Activated T-helper 1 cell treated with anti-CD3 and anti-CD28 coated beads, Interleukin-2, amount 50 U/mL, for 16 hours (primary cell): ENCODE data around the gene BTBD3.

Experiments
- DNase-seq, 2 donors: peaks; one replicate each; pipeline ENCODE4 v3.0.0-alpha.2; 2020; ENCODE audit warnings: low read depth in 1 of 2, low spot score in 1 of 2

The BTBD3 gene

GRCh38 chr20:11965602-11966001 is 47.9 kb downstream of the BTBD3 start:
- DNase-seq: no peak

- DNase-seq: no peak
Observed at GRCh38 chr20:11966186-11966585, 48.5 kb downstream of the BTBD3 start.

- no peak for DNase-seq
Observed at GRCh38 chr20:11970243-11970836, 52.6 kb downstream of the BTBD3 start.

- DNase-seq: no peak
Observed at GRCh38 chr20:11972478-11972877, 54.8 kb downstream of the BTBD3 start.
